GM18499 (cell line): ENCODE measurements around the gene MAP2.

ENCODE experiments used
- ATAC-seq: cut with Tn5 transposase; IDR thresholded peaks from one replicate; pipeline ENCODE4 v1.9.1; 2021; ENCODE audit warnings: moderate number of reproducible peaks; ENCODE audit not compliant: insufficient read depth, unreplicated experiment

The MAP2 gene

DNA sequence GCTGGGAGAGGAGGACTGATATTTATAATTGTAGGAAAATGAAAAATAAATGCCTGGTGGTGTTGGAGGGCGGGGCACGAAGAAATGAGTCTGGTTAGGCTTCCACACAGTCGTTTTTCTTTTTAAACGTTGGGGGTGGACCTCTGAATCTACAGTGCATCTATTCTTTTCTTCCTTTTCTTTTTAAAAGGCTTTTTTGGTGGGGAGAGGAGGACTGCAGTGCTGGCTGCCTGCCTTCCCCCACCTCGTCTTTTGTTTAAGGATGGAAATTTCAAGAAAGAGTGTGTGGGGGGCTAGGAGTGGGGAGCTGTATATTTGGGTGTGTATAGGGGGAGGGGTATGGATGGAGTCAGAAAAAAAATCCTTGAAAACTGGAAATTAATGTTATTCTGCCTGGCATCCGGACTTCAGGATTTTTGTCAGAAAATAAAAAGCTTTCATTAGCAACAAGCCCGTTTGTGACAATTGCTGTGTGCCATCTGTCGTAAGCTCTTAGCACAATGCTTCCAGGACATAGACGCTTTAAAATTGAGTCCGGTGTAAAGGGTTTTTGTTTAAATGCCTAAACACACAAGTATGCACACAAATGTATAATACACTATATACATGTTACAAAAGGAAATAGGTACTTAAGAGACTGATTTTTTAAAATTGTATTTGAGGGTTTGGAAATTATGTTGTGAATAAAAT, 1.1 kb downstream of the MAP2 start:
- ATAC-seq = no peak

GRCh38 chr2:209425471-209426071, 1.7 kb downstream of the MAP2 start:
- ATAC-seq = no peak

GRCh38 chr2:209426432-209426831, 2.6 kb downstream of the MAP2 start:
- no peak for ATAC-seq

DNA sequence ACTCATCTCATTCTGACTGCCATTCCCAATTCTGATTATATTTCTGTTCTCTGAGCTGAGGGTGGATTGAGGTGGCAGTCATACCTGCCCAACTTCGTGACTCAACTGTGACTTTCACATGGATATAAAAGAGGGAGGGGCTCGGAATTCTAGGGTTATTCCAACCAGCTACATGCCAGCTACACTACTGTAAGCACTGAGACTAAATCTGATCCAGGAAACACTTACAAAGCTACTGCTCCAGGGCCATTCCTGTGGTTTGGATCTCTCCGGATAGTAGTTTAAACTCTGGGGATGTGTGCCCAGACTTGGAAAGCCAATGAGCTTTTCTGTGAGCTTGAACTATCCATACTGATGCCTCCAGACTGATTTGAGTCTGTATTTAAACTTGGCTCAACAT, 7.9 kb downstream of the MAP2 start:
- ATAC-seq = no peak

DNA sequence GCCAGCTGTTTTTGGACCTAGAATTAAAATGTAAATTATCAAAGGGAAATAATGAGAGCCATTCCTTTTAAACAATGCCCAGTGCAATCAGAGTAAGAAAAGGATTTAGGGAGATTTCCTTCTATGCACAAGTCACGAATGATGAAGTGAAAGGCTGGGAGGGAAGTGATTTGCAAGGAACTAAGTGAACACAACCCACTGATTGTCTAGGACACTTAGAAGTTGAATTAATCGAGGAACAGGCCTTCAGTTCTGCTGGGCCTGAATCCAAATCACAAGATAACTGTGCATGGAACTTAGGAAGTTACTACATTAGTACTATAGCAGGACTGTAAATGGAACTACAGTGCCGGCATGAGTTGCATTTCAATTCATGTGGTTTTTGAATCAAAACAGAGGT, 17.7 kb downstream of the MAP2 start:
- no peak for ATAC-seq

- no peak for ATAC-seq
Observed at GRCh38 chr2:209442939-209443338, 19.1 kb downstream of the MAP2 start.

- no peak for ATAC-seq
Observed at GRCh38 chr2:209445485-209445884, 21.6 kb downstream of the MAP2 start.

DNA sequence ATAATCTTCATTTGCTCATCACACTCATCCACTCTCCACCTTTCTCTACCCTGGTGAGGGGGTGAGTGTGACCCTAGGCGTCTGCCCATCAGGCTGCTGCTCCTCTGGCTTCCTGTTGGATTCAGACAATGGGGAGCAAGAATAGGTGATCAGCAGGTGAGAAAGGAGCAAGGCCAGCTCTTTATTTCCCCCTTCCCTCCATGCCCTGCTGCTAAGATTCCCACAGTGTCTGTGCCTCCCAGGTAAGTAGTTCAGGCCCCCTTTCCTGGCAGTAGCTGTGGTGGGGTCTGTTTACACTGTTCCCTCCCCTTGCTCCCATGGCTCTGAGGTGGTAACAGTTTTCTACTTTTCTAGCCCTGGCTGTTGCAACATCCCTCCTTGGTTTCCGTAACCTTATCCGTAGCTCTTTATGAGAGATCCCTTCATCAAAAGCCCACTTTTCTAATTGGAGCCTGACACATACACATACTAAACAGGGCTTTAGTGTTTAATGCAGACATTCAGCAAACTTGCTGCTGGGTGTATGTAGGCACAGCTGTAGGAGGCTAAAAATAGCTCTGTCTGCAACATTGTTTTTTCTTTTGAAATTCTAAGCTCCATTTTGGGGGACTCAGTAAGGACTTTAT, 27.5 kb downstream of the MAP2 start:
- no peak for ATAC-seq

- no peak for ATAC-seq
Observed at GRCh38 chr2:209456489-209456888, 32.6 kb downstream of the MAP2 start.

DNA sequence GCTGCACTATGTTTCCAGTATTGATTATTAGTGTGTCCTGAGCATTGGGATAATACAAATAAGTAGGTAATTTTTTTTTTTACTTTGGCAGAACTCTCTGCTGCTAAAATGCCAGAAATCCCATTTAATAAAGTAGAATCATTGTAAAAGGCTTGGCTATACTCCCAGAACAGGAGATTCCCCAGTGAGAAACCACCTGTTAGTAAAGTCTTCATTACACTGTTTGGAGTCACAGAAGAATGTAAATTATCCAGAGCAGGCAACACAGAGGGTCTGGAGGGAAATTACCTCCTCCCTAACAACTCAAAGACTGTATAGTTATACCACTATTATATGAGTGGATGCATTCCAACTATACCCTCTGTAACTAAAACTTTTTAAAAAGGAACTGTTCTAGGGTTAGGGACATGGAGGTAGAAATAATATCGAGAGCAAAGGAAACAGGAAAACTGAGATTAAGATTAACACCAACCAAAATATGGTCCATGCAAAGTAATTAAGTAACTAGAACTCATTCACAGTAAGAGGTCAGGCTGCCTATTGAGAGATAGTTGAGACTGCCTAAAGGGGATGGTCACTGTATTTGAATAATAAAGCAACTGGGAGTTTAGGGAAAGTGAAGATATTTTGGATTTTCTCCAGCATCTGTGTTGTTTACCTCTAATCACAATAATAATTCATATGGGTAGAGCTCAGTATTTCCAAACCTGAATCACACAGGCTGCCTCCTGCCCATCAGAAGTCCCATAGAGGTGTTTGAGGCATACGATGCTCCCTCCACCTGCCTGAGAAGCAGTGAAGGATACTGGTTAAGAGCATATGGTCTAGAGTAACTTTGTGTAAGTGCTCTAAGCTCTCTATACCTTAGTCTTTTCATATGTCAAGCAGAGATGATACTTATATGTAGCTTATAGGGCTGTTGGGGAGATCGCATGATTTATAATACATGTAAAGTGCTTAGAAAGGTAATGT, 34.4 kb downstream of the MAP2 start:
- ATAC-seq = no peak

DNA sequence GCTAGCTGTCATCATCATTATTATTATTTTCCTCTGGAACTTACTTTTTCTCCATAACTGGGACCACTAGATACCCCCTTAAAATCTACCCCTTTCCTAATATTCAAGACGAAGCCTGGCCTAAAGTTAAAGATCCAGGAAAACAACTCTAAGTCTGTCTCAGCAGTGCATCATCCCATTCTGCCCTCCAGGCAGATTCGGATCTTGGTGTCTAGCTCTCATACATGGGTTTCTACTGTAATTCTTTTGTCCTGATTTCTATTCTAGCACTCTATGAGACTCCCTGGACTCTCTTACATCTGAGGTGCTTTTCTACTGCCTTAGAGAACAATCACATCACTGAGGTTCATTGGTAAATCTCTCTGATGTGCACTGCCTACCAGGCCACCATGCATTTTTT, 35.5 kb downstream of the MAP2 start:
- no peak for ATAC-seq

GRCh38 chr2:209460151-209460761, 36.4 kb downstream of the MAP2 start:
- ATAC-seq = no peak

DNA sequence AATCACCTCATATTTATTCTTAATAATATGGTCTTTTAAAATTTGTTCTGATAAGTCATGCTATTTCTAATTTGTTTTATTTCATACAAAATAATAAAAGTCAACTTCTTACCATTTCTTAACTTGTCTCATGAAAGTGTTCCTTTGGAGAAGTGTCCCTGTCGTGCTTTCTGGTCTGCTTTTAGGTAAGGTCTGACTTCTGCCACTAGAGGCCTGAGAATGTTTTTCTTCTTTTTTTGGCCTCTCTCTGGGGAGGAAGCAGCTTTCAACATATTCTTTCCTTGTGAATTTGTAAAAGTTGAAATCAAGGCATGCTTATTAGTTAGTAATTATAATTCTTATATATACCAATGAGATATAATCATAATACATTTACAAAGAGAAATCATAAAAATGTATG, 39.4 kb downstream of the MAP2 start:
- no peak for ATAC-seq

DNA sequence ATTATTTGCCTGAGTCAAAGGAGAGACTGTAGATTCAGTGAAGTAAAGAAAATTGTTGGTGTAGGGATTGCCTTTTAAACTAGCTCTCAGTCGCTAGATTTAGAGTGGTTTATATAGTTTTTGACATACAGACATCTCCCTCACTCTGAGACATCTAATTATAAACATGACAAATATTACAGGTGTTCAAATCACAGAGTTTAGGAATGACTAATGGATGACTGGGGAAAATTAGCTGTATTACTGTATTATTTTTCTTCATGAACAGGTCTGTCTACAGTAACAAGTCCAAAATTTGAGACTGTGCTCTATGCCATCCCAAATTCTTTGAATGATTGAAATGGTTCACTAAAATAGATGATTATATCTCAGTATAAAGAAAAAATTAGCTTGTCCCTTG, 40.0 kb downstream of the MAP2 start:
- ATAC-seq = no peak

GRCh38 chr2:209468846-209469245, 45.0 kb downstream of the MAP2 start:
- ATAC-seq = no peak

- no peak for ATAC-seq
Observed at GRCh38 chr2:209469481-209469880, 45.6 kb downstream of the MAP2 start.

DNA sequence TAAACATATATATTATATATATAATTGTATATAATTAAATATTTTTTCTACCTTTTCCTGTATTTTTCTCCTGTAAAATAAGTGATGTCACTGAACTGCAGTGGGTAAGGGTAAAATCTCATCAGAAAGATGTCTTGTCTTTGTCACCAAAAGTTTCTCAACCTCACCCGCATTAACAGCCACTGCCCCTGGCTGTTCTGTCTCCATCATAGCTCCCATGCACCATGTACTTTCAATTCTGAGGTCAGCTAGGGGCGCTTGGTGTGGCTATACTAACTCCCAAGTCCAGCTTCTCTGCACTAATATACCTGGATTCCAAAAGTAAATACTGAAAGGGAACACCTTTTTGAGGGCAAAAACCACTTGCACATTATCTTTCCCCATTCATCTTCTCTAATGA, 46.6 kb downstream of the MAP2 start:
- ATAC-seq = no peak

DNA sequence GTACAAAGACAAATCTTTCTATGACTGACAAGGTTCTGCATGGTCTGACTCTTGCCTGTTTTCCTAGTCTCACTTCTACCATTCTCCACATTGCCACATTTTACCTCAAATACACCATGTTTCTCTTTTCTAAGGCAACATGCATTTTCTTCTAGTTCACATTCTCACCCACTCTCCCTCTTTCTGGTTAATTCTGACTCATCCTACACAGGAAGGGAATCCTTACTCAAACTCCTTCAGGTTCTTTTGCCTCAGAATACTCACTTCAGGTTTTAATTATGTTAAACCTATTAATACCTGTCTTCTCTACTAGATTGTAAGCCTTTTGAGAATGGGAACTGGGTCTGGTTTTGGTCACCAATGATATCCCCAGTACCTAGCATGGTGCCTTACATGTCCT, 47.2 kb downstream of the MAP2 start:
- no peak for ATAC-seq

- ATAC-seq = no peak
Observed at GRCh38 chr2:209472112-209472832, 48.4 kb downstream of the MAP2 start.

- no peak for ATAC-seq
Observed at GRCh38 chr2:209472871-209473270, 49.0 kb downstream of the MAP2 start.
